GM19193 (cell line): ENCODE results near the gene MAP3K20.

Experiments
- POLR2A ChIP-seq: IDR thresholded peaks from 4 replicates; pipeline ENCODE4 v1.6.1; 2011; ENCODE audit not compliant: insufficient read depth, insufficient read length; ENCODE audit errors: extremely low read depth

Gene MAP3K20

DNA sequence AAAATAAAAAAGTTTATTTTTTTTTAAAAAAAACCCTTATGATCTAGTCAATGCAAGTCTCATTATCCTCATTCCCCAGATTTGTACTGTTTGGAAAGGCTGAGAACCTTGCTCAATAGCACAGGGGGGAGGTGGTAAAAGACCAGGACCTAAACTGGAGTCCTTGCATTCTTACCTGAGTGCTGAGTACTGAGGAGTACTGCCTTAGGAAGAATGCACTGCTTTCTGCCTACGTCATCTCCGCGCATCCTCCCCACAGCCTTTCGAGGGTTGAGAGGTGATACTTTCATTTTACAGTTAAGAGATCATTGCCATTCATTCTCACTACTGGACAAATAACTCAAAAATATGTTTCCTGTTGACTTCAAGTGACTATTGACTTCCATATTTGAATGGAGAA lies 73.8 kb downstream of the MAP3K20 start:
- no peak for TF ChIP-seq POLR2A

- no peak for TF ChIP-seq POLR2A
Observed at GRCh38 chr2:173150087-173150486, 74.4 kb downstream of the MAP3K20 start.

GRCh38 chr2:173150963-173151362 lies 75.3 kb downstream of the MAP3K20 start:
- no peak for TF ChIP-seq POLR2A

- TF ChIP-seq POLR2A: no peak
Observed at GRCh38 chr2:173151671-173152401, 76.2 kb downstream of the MAP3K20 start.

GRCh38 chr2:173153301-173153885 lies 77.7 kb downstream of the MAP3K20 start:
- TF ChIP-seq POLR2A: no peak

DNA sequence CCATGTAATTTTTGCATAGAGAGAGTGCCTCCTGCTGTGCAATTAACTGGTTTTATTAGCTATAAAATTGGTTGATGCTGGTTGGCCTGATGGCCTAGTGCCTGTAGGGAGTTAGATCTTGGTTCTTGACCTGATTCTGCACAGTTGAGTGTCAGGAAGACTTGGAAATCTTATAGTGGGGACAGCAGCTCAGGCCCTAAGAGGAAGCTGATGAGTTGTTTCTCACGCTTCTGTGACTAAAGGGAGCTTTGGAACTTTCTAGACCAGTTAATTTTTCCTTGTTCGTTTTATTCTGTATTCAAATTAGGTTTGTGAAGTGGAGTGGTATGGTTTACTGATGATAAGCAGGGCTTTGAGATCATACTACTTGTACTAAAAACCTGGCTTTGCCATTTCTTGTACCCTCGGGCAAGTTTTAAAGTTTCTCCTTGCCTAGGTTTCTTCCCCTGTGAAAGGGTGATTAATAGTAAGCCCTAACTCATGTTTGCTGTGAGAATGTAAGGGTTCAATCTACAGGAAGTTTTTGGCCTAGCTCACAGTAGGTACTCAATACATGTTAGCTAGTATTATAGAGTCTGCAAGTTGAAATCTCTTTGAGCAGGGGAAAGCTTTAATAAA lies 82.1 kb downstream of the MAP3K20 start:
- TF ChIP-seq POLR2A: no peak

DNA sequence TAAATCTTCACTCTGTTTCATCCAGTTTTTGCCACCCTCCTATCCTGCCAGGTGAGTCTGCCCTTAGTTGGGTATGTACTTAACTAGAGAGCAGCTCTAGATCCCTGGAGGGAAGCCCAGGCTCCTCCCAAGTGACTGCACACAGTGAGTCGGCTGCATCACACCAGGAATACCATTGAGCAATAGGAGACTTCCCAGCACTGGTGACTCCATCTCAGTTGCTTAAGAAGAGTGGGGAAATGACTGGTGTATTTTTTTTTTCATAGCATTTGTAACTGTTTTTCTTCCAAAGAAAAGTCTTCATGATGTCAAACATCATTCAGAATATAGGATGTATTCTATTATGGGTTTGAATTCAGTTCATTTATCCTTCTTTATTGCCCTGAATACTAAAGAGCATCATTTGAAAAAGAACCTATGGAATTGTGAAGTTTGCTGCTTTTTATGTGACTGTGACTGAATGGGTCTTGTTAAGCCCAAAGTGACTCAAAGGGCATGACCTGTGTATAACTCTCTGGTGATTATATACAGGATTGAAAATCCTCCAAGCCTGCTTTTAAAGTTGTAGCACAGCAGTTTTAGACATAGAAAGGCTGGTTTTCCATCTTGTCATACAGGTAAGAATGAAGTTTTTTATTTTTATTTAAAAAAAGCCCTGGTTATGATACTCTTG lies 84.3 kb downstream of the MAP3K20 start:
- no peak for TF ChIP-seq POLR2A

DNA sequence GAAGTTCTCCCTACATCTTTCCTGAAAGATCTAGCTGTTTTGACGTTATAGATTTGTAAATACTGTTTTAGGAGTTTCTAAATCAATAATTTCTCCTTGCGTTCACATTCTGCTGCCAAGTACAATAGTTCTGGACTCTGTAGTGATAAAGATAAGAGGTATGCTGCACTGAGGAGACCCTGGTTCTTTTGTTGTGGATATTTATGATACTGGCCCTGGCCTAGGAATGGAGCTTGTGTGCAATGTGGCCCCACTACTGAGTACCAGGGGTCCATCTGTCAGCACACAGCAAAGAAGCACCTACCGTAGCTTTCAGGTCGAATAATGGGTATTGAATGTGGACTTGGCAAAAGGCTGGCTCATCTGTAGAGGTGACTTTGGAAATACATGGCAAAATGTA lies 85.0 kb downstream of the MAP3K20 start:
- TF ChIP-seq POLR2A: no peak

GRCh38 chr2:173161040-173161439 lies 85.4 kb downstream of the MAP3K20 start:
- no peak for TF ChIP-seq POLR2A

DNA sequence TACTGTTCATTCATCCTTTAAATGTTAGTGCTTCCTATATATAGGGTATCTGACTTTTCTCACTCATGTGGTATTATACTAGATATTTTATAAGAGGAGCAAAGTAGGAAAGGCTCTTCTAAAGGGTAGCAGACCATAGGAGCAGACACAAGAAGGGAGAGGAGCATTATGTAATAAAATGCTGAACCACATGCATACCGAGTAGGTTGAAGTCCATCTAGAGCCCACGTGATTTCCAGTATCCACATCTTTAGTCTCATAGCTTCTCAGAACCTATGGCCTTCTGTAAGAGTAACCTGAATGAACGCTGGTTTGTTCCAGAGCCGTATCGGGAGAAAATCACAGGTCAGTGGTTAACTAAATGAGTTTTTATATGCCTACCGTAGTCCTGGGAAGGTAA lies 85.9 kb downstream of the MAP3K20 start:
- no peak for TF ChIP-seq POLR2A

DNA sequence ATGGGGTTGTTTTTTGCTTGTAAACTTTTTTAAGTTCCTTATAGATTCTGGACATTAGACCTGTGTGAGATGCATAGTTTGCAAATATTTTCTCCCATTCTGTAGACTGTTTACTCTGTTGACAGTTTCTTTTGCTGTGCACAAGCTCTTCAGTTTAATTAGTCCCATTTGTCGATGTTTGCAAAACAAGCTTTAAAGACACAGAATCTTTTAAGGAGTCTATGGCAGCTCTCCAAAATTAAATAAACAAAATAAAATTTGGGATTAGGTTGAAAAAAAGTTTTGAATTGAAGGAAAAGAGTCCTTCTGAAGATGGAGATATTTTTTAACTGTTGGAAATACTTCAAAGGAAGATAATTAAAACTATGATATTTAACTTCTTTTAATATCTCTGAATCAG lies 88.8 kb downstream of the MAP3K20 start:
- TF ChIP-seq POLR2A: no peak

- TF ChIP-seq POLR2A: no peak
Observed at GRCh38 chr2:173165443-173166238, 90.0 kb downstream of the MAP3K20 start.

DNA sequence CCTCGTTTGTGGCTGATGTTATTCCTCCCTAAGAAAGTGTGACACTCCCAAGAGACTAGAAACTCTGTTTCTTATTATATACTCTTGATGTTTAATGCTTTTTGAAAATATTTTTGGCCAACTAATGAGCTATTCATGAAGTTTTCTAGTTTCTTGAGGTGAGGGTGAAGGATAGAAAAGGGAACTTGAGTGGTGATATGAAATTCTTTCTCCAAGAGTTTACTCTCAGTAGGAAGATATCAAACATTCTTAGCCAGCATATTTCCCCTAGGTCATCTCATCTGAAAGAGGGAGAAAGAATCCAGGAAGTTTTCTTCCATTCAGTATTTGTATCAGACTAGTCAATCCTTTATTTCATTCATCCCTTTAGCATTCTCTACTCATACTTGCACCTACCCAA lies 95.7 kb downstream of the MAP3K20 start:
- TF ChIP-seq POLR2A: no peak

GRCh38 chr2:173171924-173172643 lies 96.4 kb downstream of the MAP3K20 start:
- TF ChIP-seq POLR2A: no peak
